Ecto neural progenitor cell (in vitro differentiated cells): Measurements from ENCODE around the gene NIPBL.
"Not testable (repeated sequence)": the region's sequence is repeated elsewhere in the genome, so short reads cannot be mapped to it uniquely, and the experiment has no call there.

Source experiments
- DNase-seq: peaks from one replicate; pipeline ENCODE4 v3.0.0-alpha.2; 2018; ENCODE audit warnings: low spot score

NIPBL gene, protein sequence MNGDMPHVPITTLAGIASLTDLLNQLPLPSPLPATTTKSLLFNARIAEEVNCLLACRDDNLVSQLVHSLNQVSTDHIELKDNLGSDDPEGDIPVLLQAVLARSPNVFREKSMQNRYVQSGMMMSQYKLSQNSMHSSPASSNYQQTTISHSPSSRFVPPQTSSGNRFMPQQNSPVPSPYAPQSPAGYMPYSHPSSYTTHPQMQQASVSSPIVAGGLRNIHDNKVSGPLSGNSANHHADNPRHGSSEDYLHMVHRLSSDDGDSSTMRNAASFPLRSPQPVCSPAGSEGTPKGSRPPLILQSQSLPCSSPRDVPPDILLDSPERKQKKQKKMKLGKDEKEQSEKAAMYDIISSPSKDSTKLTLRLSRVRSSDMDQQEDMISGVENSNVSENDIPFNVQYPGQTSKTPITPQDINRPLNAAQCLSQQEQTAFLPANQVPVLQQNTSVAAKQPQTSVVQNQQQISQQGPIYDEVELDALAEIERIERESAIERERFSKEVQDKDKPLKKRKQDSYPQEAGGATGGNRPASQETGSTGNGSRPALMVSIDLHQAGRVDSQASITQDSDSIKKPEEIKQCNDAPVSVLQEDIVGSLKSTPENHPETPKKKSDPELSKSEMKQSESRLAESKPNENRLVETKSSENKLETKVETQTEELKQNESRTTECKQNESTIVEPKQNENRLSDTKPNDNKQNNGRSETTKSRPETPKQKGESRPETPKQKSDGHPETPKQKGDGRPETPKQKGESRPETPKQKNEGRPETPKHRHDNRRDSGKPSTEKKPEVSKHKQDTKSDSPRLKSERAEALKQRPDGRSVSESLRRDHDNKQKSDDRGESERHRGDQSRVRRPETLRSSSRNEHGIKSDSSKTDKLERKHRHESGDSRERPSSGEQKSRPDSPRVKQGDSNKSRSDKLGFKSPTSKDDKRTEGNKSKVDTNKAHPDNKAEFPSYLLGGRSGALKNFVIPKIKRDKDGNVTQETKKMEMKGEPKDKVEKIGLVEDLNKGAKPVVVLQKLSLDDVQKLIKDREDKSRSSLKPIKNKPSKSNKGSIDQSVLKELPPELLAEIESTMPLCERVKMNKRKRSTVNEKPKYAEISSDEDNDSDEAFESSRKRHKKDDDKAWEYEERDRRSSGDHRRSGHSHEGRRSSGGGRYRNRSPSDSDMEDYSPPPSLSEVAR (N-terminal part only)

DNA sequence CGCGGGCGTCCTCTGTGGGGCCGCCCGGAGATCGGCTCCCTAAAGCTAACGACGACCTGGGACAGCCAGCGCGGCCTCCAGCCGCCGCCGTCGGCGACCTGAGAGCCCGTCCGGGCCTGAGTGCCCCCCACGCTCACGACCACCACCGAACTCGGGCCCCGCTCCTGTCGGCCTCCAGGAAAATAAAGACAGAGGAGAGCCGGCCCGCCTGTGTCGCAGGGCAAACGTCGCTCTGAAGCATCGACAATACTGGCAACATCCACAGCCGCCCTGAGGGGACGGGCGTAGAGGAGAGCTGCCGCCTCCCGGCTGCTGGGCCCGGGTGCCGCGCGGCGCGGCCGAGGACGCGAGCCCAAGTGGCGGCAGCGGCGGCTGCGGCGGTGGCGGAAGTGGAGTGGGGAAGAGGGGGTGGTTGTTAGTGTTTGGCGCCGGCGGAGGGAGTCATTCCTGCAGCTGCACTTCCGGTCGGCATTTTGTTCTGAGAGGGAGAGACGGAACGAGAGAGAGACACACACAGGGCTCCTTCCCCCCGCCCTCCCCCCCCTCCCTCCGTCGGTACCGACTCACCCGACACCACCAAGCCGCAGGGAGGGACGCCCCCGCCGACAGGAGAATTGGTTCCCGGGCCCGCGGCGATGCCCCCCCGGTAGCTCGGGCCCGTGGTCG, at the start of gene NIPBL:
TSS of gene NIPBL (plus strand) at position 471 of the 666 bp plus-strand sequence. CDS start 76,928 bp downstream, outside the sequence.
- peak; percentile 90 for DNase-seq

DNA sequence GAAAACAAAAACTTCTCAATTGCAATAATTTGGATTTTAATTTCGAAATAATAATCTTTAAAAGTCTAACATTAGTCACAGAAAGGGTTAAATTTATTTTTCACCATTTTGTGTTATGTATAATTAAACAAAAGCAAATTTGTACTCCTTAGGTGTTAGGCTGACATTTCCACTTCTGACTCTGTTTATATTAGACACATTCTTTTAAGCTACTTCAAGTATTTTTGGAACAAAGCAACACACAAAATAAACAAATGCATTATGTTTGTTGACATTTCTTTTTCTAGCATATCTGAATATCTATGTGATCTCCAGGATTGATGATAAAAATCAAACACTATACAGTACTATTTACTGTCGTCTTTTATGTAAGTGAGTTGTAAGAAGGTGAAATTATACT, 44.3 kb upstream of the NIPBL start:
- no peak for DNase-seq

DNA sequence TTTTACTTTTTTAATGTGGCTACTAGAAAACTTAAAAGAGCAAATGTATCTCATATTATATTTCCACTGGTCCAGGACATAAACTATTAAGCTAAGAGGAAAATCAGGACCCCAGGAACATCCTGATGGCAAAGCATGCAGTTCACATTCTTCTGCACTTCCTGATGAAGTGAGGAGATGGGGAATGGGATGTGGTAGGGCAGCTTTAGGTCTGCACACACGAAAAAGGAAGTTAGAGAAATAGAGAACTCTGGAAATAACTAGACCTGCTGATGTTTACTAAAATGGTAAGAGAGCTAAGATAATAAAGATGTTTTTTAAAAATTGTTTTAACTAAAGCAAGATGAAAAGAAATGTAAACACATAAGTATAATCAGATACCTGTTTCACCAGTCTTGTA, 39.7 kb upstream of the NIPBL start:
- DNase-seq: no peak

DNA sequence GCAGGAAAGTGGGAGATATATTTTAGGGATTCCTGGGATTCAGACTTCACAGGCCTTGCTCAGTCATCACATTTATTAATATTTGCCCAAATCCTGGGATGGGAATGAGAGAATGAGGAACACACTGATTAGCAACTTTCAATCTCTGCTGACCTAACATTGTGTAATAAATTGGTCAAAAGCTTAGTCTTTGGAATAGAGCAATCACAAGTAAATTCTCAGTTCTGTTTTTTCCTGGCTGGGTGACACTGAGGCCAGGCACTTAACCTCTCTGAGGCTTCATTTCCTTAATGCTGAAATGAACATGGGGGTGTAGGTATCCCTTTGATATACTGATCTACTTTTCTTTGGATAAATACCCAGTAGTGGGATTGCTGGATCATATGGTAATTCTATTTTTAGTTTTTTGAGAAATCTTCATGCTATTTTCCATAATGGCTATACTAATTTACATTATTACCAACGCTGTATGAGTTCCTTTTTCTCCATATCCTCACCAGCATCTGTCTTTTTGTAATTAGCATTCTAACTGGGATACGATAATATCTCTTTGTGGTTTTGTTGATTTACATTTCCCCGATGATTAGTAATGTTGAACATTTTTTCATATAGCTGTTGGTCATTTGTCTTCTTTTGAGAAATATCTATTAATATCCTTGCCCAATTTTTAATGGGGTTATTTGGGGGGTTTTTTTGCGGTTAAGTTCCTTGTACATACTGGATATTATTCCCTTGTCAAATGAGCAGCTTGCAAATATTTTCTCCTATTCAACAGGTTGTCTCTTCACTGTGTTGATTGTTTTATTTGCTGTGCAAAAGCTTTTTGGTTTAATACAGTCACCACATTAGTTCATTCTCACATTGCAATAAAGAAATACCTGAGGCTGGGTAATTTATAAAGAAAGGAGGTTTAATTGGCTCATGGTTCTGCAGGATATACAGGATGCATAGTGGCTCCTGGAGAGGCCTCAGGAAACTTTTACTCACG, 36.8 kb upstream of the NIPBL start:
- no peak for DNase-seq

DNA sequence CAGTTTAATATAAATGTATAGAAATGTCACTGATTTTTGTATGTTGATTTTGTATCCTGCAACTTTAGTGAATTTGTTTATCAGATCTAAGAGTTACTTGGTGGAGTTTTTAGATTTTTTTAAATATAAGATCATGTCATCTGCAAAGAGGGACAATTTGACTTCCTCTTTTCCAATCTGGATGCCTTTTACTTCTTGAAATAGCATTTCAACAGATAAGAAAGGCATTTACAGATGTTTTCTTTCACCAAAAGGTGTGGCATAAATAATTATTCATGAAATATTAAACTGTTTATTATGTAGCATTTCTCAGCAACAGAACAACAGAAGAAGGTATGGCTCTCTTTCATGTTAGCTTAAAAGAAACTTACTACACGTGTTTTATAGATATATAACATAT, 34.9 kb upstream of the NIPBL start:
- no peak for DNase-seq

DNA sequence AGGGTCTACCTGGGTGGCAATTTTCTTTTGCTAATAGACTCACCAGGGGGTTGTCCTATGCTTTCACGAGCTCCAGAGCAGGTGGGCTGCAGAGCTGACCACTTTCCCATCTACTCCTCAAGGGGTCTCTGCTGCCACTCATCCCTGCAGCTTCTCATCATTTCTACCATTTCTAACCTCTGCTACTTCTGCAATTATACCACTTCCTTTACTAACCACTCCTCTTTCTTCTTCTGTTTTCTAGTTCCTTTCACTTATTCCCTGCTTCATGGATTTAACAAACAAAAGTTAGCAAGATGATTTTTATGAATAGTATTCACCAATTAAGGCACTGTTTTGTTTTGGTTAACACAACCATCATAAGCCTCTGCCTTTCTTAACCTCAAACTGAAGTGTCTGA, 34.5 kb upstream of the NIPBL start:
- DNase-seq: no peak

DNA sequence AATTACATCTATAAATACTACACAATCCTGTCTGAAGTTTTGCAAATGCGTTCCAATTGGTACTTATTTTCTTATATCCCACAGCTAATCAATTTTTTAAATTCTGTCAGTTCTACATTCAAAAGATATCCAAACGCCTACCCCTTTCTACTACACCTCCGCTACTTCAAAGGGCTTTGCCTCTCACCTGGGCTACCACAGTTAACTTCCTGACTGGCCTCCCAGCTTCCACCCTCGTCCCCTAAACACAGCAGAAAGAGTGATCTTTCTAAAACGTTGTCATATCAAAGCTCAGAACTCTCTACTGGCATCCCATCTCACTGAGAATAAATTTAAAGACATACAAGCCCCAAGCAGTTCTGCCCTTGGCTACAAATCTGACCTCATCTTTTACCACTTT, 32.3 kb upstream of the NIPBL start:
- no peak for DNase-seq

DNA sequence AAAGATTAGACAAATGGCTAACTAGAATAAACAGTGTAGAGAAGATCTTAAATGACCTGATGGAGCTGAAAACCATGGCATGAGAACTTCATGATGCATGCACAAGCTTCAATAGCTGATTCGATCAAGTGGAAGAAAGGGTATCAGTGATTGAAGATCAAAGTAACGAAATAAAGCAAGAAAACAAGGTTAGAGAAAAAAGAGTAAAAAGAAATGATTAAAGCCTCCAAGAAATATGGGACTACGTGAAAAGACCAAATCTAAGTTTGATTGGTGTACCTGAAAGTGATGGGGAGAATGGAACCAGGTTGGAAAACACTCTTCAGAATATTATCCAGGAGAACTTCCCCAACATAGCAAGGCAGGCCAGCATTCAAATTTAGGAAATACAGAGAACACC, 28.0 kb upstream of the NIPBL start:
- not testable (repeated sequence) for DNase-seq

DNA sequence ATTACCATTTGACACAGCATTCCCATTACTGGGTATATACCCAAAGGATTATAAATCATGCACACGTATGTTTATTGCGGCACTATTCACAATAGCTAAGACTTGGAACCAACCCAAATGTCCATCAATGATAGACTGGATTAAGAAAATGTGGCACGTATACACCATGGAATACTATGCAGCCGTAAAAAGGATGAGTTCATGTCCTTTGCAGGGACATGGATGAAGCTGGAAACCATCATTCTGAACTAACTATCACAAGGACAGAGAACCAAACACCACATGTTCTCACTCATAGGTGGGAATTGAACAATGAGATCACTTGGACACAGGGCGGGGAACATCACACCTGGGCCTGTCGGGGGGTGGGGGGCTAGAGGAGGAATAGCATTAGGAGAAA, 23.7 kb upstream of the NIPBL start:
- DNase-seq: not testable (repeated sequence)

DNA sequence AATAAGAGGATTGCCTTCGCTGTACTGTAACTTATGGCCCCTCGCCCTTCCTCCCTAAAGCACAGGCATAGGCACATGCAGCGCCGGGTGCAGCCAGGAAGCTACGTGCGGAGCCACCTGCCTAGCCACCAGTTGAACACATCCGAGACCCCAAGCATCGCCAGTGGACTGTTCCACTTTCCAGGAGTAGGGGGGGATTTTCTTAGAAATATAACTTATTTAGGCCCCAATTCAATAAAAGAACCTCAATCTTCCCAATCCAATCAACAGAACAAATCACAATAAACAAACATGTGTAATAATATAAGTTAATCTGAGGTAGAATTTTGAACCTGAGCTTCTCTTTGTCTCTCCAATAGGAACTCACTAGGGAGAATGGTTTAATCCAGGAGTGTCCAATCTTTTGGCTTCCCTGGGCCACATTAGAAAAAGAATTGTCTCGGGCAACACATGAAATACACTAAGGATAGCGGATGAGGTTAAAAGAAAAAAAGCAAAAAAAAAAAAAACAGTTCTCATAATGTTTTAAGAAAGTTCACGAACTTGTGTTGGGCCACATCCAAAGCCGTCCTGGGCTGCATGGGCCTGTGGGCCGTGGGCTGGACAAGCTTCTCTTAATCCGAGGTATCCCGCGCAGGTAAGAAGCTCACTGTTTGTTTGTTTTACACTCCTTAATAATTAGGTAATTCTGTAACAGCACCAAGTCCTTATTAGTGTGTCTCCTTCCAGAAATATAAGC, 22.0 kb upstream of the NIPBL start:
- no peak for DNase-seq

DNA sequence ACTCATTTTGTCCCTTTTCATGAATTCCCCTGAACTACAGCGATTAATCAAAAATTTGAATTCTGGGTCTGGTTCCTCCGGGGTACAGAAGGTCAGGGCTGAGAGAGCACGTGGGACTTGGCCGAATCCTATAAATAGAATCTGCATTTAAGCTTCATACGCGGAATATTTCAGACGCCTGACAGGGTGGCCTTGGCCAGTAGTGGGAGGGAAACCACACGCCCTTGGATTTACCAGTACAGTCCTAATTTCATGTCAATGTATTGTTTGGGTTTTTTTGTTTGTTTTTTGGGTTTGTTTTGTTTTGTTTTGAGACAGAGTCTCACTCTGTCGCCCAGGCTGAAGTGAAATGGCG, 21.5 kb upstream of the NIPBL start:
- no peak for DNase-seq

DNA sequence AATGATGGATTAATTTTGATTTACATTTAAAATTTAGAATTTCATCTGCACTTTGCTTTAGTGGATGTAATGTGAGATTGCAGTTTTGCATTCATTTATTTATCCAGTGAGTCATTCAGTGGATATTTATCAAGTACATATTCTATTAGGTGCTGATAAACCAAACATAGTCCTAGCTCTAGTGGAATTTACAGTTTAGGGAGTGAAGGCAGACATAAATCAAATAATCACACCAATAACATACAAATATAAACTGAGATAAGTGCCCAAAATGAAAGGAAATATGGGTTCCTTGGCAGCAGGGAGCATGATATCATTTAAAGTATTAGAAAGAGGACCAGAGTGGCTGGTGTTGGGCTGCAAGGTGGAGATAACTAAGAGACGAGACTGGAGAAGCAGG, 14.7 kb upstream of the NIPBL start:
- no peak for DNase-seq

DNA sequence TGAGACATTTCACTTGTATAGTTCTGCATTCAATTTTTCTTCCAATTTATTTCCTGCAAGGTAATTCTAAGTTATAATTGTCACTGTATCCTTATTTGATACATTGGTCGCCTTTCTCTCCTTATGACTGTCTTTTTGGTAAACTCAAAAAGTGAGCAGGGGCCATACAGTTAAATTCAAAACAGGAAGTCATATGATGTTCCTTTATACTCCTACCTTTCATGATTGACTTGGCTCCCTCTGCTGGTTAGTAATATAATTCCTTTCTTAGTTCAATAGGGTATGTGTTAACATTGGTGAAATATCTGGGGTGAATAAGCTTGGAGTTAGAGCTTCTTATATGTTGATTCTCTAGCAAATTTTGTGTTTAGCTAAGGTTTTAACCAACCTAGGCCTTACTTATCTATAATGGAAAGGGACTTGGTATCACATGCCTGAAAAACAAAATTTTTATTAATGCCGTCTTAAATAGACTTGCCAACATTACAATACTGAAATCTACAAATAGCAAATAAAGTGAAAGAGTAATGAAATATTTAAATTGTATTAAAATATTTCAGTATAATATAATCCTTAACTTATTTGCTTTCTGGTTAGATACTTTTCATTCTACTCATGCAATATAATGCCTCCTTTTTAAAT, 6.0 kb upstream of the NIPBL start:
- DNase-seq: no peak

DNA sequence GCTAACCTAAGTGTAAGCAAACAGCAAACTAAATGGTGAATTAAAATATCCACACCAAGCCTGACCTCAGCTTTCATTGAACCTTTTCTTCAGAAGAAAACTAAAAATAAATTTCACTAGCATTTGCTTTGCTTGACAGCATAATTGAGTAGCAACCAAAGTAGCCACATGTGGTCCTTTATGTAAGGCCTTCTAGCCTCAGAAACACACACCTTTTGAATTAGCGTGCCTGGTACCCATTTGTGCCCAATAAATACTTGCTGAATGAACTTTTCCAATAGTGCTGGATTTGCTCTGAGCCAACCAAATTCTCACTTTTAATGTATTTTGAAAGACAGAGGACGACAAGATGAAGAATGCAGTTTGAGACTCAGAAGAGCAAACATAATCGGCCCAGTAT, 2.1 kb upstream of the NIPBL start:
- no peak for DNase-seq

DNA sequence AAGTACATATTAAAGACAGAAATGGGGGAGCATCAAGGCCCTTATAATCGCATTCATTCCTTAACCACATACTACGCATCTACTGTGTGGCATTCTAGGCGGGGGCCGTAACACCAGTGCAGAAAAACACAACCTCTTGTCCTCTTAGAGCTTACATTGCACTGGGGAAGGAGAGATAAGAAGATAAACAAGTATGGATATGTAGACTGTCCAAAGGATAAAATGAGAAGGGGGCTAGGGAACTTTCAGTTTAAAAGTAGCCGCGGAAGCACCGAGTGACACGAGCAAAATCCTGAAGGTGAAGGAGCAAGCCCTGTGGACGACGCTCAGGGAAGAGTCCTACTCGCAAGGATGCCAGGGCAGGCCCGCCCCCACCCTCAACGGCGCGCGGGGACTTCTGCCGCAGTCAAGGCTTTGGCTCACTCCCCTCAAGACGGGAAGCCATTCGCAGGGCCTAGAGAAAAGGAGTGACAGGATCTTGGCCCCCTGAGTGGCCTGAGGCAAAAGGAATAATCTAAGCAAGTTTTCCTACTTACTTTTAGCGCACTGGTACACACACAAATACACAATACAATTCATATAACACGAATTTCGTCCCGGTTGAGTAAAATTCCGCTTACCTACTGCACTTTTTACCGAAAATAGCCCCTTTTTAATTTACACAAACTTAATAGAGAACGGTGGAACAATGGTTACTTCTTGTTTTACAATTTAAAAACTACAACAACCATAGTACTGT, 1.3 kb upstream of the NIPBL start:
- peak; percentile 73 for DNase-seq

DNA sequence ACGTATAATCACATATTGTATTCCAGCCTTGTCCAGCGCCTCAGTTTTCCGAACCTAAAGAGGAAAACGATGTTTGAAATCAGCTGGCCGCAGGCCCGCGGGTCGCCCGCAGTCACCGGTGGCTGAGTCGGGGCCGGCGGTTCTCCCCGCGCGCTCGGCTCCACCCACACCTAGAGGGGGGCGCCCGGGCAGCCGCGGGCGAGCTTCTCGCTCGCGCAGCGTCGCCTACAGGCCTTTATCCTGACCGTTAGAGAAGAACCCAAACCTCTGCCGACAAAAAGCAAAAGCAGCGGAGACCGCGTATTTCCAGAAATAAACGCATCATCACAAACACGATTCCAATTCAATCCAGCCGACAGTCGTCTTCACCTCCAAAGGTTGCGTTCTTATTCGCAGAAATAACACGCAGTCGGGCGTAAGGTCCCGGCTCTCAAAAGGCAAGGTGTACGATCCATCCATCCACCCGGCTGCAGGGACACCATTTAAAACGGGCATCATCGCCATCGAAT, 725 bp upstream of the NIPBL start:
- DNase-seq: peak; percentile 83

DNA sequence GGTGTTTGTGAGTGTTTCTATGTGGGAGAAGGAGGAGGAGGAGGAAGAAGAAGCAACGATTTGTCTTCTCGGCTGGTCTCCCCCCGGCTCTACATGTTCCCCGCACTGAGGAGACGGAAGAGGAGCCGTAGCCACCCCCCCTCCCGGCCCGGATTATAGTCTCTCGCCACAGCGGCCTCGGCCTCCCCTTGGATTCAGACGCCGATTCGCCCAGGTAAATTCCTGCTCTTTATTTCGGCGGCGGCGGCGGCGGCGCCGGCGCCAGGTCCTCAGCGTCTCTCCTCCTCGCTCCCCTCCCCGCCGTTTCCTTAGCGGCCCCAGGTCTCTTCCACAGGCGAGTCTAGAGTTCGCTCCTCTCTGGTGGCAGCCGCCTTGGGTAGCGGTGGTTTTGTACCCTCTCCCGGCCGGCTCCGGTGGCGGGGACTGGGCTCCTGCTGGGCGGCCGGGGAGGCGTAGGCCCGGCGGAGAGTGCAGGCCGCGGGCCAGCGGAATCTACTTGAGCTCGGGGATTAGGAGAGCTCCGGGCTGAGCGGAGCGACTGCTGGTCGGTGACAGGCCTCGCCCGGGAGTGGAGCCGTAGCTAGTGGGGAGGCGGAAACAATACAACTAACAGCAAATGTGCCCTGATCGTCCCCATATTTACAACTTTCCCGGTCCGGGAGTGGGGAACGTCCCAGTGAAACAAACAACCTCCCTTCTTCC, 547 bp downstream of the NIPBL start:
- DNase-seq: peak; percentile 78
